HEK293T (cell line): ENCODE measurements around the gene C20orf204.

Experiments
- CTCF ChIA-PET: fragments of 350-600 bp; formaldehyde crosslinking; extraction: SDS; loops from one replicate; lab custom pipeline; 2021; ENCODE audit warnings: antibody characterized with exemption, inconsistent platforms; lab: Yijun Ruan, JAX
- POLR2A ChIA-PET: fragments of 350-600 bp; formaldehyde crosslinking; extraction: SDS; loops from one replicate; lab custom pipeline; 2020; ENCODE audit warnings: antibody characterized with exemption, inconsistent platforms; lab: Yijun Ruan, JAX
- DNase-seq: peaks from one replicate; pipeline ENCODE4 v3.0.0; 2012; ENCODE audit warnings: mixed read lengths; ENCODE audit errors: extremely low spot score
- ARNT ChIP-seq: fragments of 450-650 bp; IDR thresholded peaks from 2 replicates; pipeline ENCODE4 v1.6.1; 2017; ENCODE audit warnings: mild to moderate bottlenecking
- BHLHE40 ChIP-seq: fragments of 450-650 bp; IDR thresholded peaks from 2 replicates; pipeline ENCODE4 v1.6.1; 2016; ENCODE audit warnings: mild to moderate bottlenecking, moderate library complexity, borderline replicate concordance
- CTBP1 ChIP-seq: fragments of 450-650 bp; IDR thresholded peaks from 2 replicates; pipeline ENCODE4 v1.6.1; 2016; ENCODE audit warnings: borderline replicate concordance
- ELF4 ChIP-seq: fragments of 450-650 bp; IDR thresholded peaks from 2 replicates; pipeline ENCODE4 v1.6.1; 2017; ENCODE audit warnings: antibody characterized with exemption
- FOXA1 ChIP-seq: fragments of 450-650 bp; IDR thresholded peaks from 2 replicates; pipeline ENCODE4 v1.6.1; 2016; ENCODE audit warnings: mild to moderate bottlenecking
- FOXK2 ChIP-seq: fragments of 450-650 bp; IDR thresholded peaks from 2 replicates; pipeline ENCODE4 v1.6.1; 2016; ENCODE audit warnings: mild to moderate bottlenecking
- FOXM1 ChIP-seq: fragments of 450-650 bp; IDR thresholded peaks from 2 replicates; pipeline ENCODE4 v1.6.1; 2017; ENCODE audit warnings: mild to moderate bottlenecking, borderline replicate concordance
- HDGF ChIP-seq: fragments of 450-650 bp; IDR thresholded peaks from 2 replicates; pipeline ENCODE4 v1.6.1; 2017; ENCODE audit warnings: antibody characterized with exemption, borderline replicate concordance
- L3MBTL2 ChIP-seq: fragments of 450-650 bp; conservative IDR thresholded peaks from 2 replicates; pipeline ENCODE4 v1.6.1; 2016; ENCODE audit warnings: mild to moderate bottlenecking
- LEF1 ChIP-seq: fragments of 450-650 bp; IDR thresholded peaks from 2 replicates; pipeline ENCODE4 v1.6.1; 2017; ENCODE audit warnings: mild to moderate bottlenecking, borderline replicate concordance
- NFRKB ChIP-seq: fragments of 450-650 bp; IDR thresholded peaks from 2 replicates; pipeline ENCODE4 v1.6.1; 2016; ENCODE audit warnings: mild to moderate bottlenecking, moderate library complexity
- SP1 ChIP-seq: fragments of 450-650 bp; IDR thresholded peaks from 2 replicates; pipeline ENCODE4 v1.6.1; 2017
- SUZ12 ChIP-seq: fragments of 450-650 bp; IDR thresholded peaks from 2 replicates; pipeline ENCODE4 v1.6.1; 2016; ENCODE audit warnings: mild to moderate bottlenecking
- TARDBP ChIP-seq: fragments of 450-650 bp; IDR thresholded peaks from 2 replicates; pipeline ENCODE4 v1.6.1; 2016
- ZNF384 ChIP-seq: fragments of 450-650 bp; IDR thresholded peaks from 2 replicates; pipeline ENCODE4 v1.6.1; 2016
- TF ChIP-seq, protein P1 (sequence below): fragments of 450-650 bp; IDR thresholded peaks from 2 replicates; pipeline ENCODE4 v1.6.1; 2016

C20orf204 gene

DNA sequence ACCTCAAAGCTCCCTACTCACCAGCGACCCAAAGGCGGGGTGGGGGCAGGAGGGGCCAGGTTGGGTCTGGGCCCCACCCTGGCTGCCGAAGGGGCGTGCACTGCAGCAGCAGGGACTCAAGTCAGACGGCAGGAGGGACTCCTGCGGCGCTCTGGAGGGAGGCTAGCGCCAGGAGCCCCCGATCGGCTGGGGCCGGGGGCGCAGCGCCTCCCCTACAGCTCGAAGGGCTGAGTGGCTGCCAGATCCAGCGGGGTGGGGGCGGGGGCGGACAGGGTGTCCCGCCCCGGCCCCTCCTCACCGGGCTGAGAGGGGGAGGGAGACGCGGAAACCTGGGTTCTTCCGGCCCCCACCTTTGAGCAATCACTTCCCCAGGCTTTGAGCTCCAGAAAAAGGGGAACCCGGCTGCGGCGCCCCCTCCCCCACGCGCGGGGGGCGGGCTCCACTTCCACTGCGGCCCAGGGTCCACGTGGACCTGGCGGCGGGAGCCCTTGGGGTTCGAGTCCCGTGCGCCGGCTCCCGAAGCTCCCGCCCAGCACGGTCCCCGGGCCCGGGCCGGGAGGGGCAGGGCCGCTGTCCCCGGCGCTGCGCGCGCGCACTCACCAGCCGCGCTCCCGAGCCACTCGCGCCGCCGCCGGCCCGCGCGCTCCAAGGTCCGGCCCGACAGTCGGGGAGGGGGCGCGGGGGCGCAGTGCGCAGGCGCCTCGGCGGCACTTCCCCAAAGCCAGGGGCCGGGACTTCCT lies 43.5 kb downstream of the C20orf204 start, which contains the start of gene RGS19:
RGS19 (minus strand) TSS at position 246 of the 740 bp plus-strand sequence. CDS start 2,632 bp downstream, outside the sequence.
- POLR2A ChIA-PET = interaction anchor here (1.5 to 5.3 kb wide), 2 partner anchors 15 to 17 kb away, joined by 5 to 38 read pairs; partner anchors contain the start of gene TCEA2
- CTCF ChIA-PET = interaction anchor here (1.3 to 1.7 kb wide), 2 partner anchors 10 to 40 kb away, joined by 5 read pairs; no protein-coding TSS in a partner anchor
- peak; percentile 82 for DNase-seq
- TF ChIP-seq LEF1 (no peak), FOXM1 (0 out of 2 replicates have a peak, but pooled peaks have one; percentile 11)

DNA sequence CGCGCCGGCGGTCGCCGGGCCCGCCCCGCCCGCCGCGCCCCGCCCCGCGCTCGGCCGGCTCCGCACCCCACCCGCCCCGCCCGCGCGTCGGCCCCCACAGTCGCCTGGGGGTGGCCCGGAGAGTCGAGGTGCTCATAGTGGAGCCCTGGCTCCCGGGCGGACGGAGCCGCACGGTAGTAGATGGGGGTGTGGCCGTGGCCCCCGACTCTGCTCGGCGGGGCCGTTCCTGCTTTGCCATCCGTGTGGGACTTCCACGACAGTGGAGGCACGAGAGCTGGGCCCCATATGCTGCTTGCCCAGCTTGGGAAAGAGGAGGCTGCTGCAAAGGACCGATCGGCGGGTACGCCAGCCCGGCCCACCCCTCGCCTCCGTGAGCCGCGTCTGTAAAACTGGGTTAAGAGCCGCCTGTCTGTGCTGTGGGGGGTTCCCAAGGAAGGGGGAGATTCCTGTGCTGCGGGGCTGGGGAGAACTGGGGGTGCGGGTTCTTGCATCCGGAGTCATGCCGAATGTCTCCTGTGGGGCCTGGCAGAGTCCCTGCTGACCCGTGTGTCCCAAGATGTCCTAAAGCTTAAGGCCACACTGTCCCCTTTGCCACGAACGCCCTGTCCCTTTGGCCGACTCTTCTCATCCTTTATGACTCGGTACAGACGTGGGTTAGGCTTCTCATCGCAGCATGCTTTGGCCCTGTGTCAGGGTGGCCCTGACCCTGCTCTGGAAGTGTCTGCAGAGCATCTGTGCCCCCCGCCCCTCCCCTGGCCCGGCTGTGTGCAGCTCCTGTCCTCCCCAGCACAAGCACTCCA lies 44.2 kb downstream of the C20orf204 start, which contains the start of gene OPRL1:
OPRL1 (plus strand) TSS at position 70 of the 800 bp plus-strand sequence. CDS start 12,639 bp downstream, outside the sequence.
- no peak for TF ChIP-seq ELF4
- TF ChIP-seq, protein P1, sequence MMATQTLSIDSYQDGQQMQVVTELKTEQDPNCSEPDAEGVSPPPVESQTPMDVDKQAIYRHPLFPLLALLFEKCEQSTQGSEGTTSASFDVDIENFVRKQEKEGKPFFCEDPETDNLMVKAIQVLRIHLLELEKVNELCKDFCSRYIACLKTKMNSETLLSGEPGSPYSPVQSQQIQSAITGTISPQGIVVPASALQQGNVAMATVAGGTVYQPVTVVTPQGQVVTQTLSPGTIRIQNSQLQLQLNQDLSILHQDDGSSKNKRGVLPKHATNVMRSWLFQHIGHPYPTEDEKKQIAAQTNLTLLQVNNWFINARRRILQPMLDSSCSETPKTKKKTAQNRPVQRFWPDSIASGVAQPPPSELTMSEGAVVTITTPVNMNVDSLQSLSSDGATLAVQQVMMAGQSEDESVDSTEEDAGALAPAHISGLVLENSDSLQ = no peak
- TF ChIP-seq ZNF384 = no peak
- TF ChIP-seq HDGF = no peak
- no peak for TF ChIP-seq FOXM1
- TF ChIP-seq FOXA1 = no peak
- TF ChIP-seq SUZ12 = no peak
- TF ChIP-seq BHLHE40 = no peak
- no peak for TF ChIP-seq FOXK2
- no peak for TF ChIP-seq SP1
- TF ChIP-seq LEF1 = no peak
- TF ChIP-seq CTBP1 = no peak
- no peak for TF ChIP-seq ARNT
- no peak for TF ChIP-seq L3MBTL2
- POLR2A ChIA-PET = interaction anchor here (0.6 to 5.3 kb wide), 3 partner anchors 16 to 40 kb away, joined by 3 to 38 read pairs (median 5); partner anchors contain the start of gene TCEA2

GRCh38 chr20:64080813-64081623 lies 45.0 kb downstream of the C20orf204 start:
- TF ChIP-seq ARNT (no peak), SP1 (no peak), BHLHE40 (no peak), TARDBP (no peak), CTBP1 (no peak), NFRKB (no peak), ZNF384 (no peak), FOXM1 (no peak), SUZ12 (no peak), FOXA1 (no peak), ELF4 (no peak), FOXK2 (no peak)
- TF ChIP-seq, protein P1 = no peak
- ChIA-PET POLR2A (interaction anchor here (5.3 kb wide), 1 partner anchor 19 kb away, joined by 38 read pairs; the partner anchor contains the start of gene TCEA2), CTCF (interaction anchor here (0.6 kb wide), 1 partner anchor 41 kb away, joined by 4 read pairs; no protein-coding TSS in a partner anchor)
- no peak for DNase-seq

More for the DNA sequence above, 44.2 kb downstream of the C20orf204 start, which contains the start of gene OPRL1:
- CTCF ChIA-PET = interaction anchor here (1.7 kb wide), 1 partner anchor 10 kb away, joined by 5 read pairs; no protein-coding TSS in a partner anchor
- DNase-seq = no peak

DNA sequence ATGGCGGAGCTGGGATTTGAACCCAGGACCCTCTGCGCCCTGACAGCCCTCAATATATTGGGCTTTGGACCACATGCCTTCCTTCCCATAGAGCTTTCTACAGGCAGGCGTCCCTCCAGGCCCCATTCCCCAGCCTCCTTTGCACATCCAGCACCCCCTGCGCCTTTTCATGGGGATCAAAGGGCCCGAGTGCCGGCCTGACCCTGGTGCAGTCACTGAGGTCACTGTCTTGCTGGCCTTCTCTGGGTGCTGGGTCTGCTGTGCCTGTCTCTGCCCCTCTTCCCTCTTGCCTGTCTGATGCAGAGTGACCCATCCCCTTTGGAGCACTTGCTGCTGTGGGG lies 45.6 kb downstream of the C20orf204 start:
- no peak for TF ChIP-seq TARDBP
- POLR2A ChIA-PET = interaction anchor here (5.3 kb wide), 1 partner anchor 19 kb away, joined by 38 read pairs; the partner anchor contains the start of gene TCEA2
- no peak for DNase-seq
- CTCF ChIA-PET = interaction anchor here (0.6 kb wide), 2 partner anchors 24 to 42 kb away, joined by 3 to 4 read pairs; no protein-coding TSS in a partner anchor

GRCh38 chr20:64082126-64082731 lies 46.2 kb downstream of the C20orf204 start:
- ChIA-PET CTCF (interaction anchor here (0.6 kb wide), 1 partner anchor 25 kb away, joined by 3 read pairs; no protein-coding TSS in a partner anchor), POLR2A (interaction anchor here (5.3 kb wide), 1 partner anchor 20 kb away, joined by 38 read pairs; the partner anchor contains the start of gene TCEA2)
- DNase-seq = no peak
- TF ChIP-seq LEF1 (no peak), CTBP1 (no peak), HDGF (no peak), ARNT (no peak), FOXM1 (no peak), FOXA1 (no peak), ZNF384 (no peak), NFRKB (no peak), L3MBTL2 (no peak), SUZ12 (no peak), ELF4 (no peak), TARDBP (no peak), BHLHE40 (no peak), FOXK2 (no peak), SP1 (no peak)
- TF ChIP-seq, protein P1 = no peak; the same call in 1 of the 2 replicates
